Caco-2 (cell line): ENCODE results near the gene PPM1E. TPM values are rescaled to one million over a fixed set of nuclear protein-coding genes. Genes with fewer than 3 reads are reported as not detected.

Source experiments
- BruUV-seq: library from RNA; stranded (reverse); fragments of 400-500 nt; replicated peaks from 2 replicates; lab custom pipeline; 2021; lab: Mats Ljungman, UMichigan
- CTCF ChIA-PET: fragments of 300-600 bp; sonication (Branson Sonifier 250); formaldehyde crosslinking; loops from one replicate; lab custom pipeline; 2022; ENCODE audit warnings: antibody characterized with exemption; lab: Charles Lee
- POLR2A ChIA-PET: fragments of 300-600 bp; sonication (Branson Sonifier 250); formaldehyde crosslinking; loops from one replicate; lab custom pipeline; 2022; ENCODE audit warnings: antibody characterized with exemption; lab: Charles Lee
- DNase-seq, 2 experiments: peaks; one replicate each; pipeline versions ENCODE4 v3.0.0 to v3.0.0-alpha.2; 2020 to 2022
- H3K27me3 ChIP-seq: replicated peaks from 2 replicates; pipeline ENCODE4 v1.6.0; 2011; ENCODE audit warnings: low read length; ENCODE audit not compliant: control insufficient read depth, insufficient read depth
- H3K36me3 ChIP-seq: 2 replicates; pipeline ENCODE4 v1.5.1; 2011; ENCODE audit warnings: low read length; ENCODE audit not compliant: control insufficient read depth, insufficient read depth
- H3K4me1 ChIP-seq: fragments of 250-450 bp; sonication (Bioruptor Pico); 2 replicates; pipeline ENCODE4 v1.5.1; 2020; ENCODE audit warnings: mild to moderate bottlenecking
- H3K4me3 ChIP-seq: 2 replicates; pipeline ENCODE4 v1.5.1; 2011; ENCODE audit warnings: low read depth, mild to moderate bottlenecking, control low read depth, low read length
- H3K9me3 ChIP-seq: fragments of 250-450 bp; sonication (Bioruptor Pico); 2 replicates; pipeline ENCODE4 v1.5.1; 2020; ENCODE audit warnings: mild to moderate bottlenecking, moderate library complexity
- H3K27ac Mint-ChIP-seq: one replicate; pipeline ENCODE4 v1.8.0; 2022; ENCODE audit warnings: mixed read lengths; ENCODE audit not compliant: unreplicated experiment
- H3K27me3 Mint-ChIP-seq: one replicate; pipeline ENCODE4 v1.8.0; 2022; ENCODE audit warnings: mixed read lengths; ENCODE audit not compliant: insufficient read depth, unreplicated experiment
- H3K36me3 Mint-ChIP-seq: one replicate; pipeline ENCODE4 v1.8.0; 2022; ENCODE audit warnings: mild to moderate bottlenecking, mixed read lengths; ENCODE audit not compliant: insufficient read depth, unreplicated experiment
- H3K4me1 Mint-ChIP-seq: one replicate; pipeline ENCODE4 v1.8.0; 2022; ENCODE audit warnings: low read depth, mixed read lengths; ENCODE audit not compliant: unreplicated experiment
- H3K4me3 Mint-ChIP-seq: one replicate; pipeline ENCODE4 v1.8.0; 2022; ENCODE audit warnings: mild to moderate bottlenecking, moderate library complexity, mixed read lengths; ENCODE audit not compliant: unreplicated experiment
- H3K9me3 Mint-ChIP-seq: one replicate; pipeline ENCODE4 v1.8.0; 2022; ENCODE audit warnings: mixed read lengths; ENCODE audit not compliant: unreplicated experiment
- CTCF ChIP-seq, 2 experiments: fragments of 200-600 bp in 1 of 2; IDR thresholded peaks; 1 replicate in 1 of 2; 2 replicates in 1 of 2; pipeline versions ENCODE4 v1.5.1 to v1.8.0; 2011 to 2022; ENCODE audit warnings: antibody characterized with exemption in 1 of 2, control low read depth in 1 of 2, inconsistent platforms in 1 of 2, low read depth in 1 of 2, low read length in 1 of 2, mild to moderate bottlenecking in 1 of 2, moderate library complexity in 1 of 2; ENCODE audit not compliant: insufficient read depth in 1 of 2, severe bottlenecking in 1 of 2, unreplicated experiment in 1 of 2
- intact Hi-C: fragments of 100-400 bp; cut with micrococcal nuclease; formaldehyde crosslinking; loops from one replicate; pipeline ENCODE4 v1.10.0; 2022; ENCODE audit not compliant: unreplicated experiment
- total RNA-seq: library from RNA; stranded (reverse); gene quantifications from 2 replicates; pipeline ENCODE4 v1.2.3, GENCODE V29; 2022

PPM1E gene
- total RNA-seq, 1 experiment from 2014 or later = 0.09 TPM

- Mint-ChIP-seq H3K9me3 (no peaks in the 10 kb centered on the region), H3K36me3 (no peaks in the 10 kb centered on the region), H3K4me3 (no peak overlapping the region), H3K4me1 (peaks cover 5% of the 10 kb centered on the region), H3K27ac (no peak overlapping the region), H3K27me3 (peaks cover 13% of the 10 kb centered on the region)
- Histone ChIP-seq H3K4me1 (no peaks in the 10 kb centered on the region), H3K4me3 (no peak overlapping the region), H3K36me3 (no peaks in the 10 kb centered on the region), H3K9me3 (no peaks in the 10 kb centered on the region), H3K27me3 (no peaks in the 10 kb centered on the region)
- intact Hi-C loops = no loop called here
- BruUV-seq = no TSS peak
- ChIA-PET CTCF (no interaction called here), POLR2A (no interaction called here)
- DNase-seq = no peak
- TF ChIP-seq CTCF (IDR thresholded peaks at IDR 0.05; ENCODE audit: insufficient read depth in 1 of 2, low read depth in 1 of 2, low read length in 1 of 2, severe bottlenecking in 1 of 2, unreplicated experiment in 1 of 2) = no peak
Observed at GRCh38 chr17:58753026-58753425, 2.6 kb upstream of the PPM1E start.

- peak overlapping the region; percentile 76 for H3K4me3 Mint-ChIP-seq
- no peak for DNase-seq
- TF ChIP-seq CTCF (IDR thresholded peaks at IDR 0.05; ENCODE audit: insufficient read depth in 1 of 2, low read depth in 1 of 2, low read length in 1 of 2, severe bottlenecking in 1 of 2, unreplicated experiment in 1 of 2) = no peak
- no peaks in the 10 kb centered on the region for H3K9me3 ChIP-seq
- ChIA-PET POLR2A (no interaction called here), CTCF (interaction anchor here (1.4 kb wide), 1 partner anchor 250 kb away, joined by 4 read pairs; no protein-coding TSS in a partner anchor)
- peaks cover 5% of the 10 kb centered on the region for H3K4me1 Mint-ChIP-seq
- intact Hi-C loops = no loop called here
- H3K36me3 Mint-ChIP-seq = no peaks in the 10 kb centered on the region
- peak overlapping the region; percentile 62 for H3K4me3 ChIP-seq
- H3K27ac Mint-ChIP-seq = no peak overlapping the region
- peaks cover 15% of the 10 kb centered on the region for H3K27me3 Mint-ChIP-seq
- no peaks in the 10 kb centered on the region for H3K4me1 ChIP-seq
- no TSS peak for BruUV-seq
- no peaks in the 10 kb centered on the region for H3K36me3 ChIP-seq
- no peaks in the 10 kb centered on the region; the same call in 1 of the 2 replicates for H3K27me3 ChIP-seq
- no peaks in the 10 kb centered on the region for H3K9me3 Mint-ChIP-seq
Observed at GRCh38 chr17:58755269-58755576, 431 bp upstream of the PPM1E start.

GRCh38 chr17:58756246-58757161 lies 850 bp downstream of the PPM1E start:
- no peak for DNase-seq
- no peaks in the 10 kb centered on the region for H3K9me3 Mint-ChIP-seq
- no peaks in the 10 kb centered on the region; the same call in 1 of the 2 replicates for H3K27me3 ChIP-seq
- intact Hi-C loops = no loop called here
- peak overlapping the region; percentile 76 for H3K4me3 Mint-ChIP-seq
- peaks cover 21% of the 10 kb centered on the region for H3K27me3 Mint-ChIP-seq
- H3K36me3 ChIP-seq = no peaks in the 10 kb centered on the region
- peak overlapping the region; percentile 62 for H3K4me3 ChIP-seq
- peak overlapping the region; percentile 20 for H3K27ac Mint-ChIP-seq
- H3K9me3 ChIP-seq = no peaks in the 10 kb centered on the region
- H3K4me1 Mint-ChIP-seq = peaks cover 5% of the 10 kb centered on the region
- ChIA-PET POLR2A (no interaction called here), CTCF (interaction anchor here (0.5 to 1.4 kb wide), 2 partner anchors 248 to 1014 kb away, joined by 3 to 4 read pairs; no protein-coding TSS in a partner anchor)
- no peak for TF ChIP-seq CTCF (IDR thresholded peaks at IDR 0.05; ENCODE audit: insufficient read depth in 1 of 2, low read depth in 1 of 2, low read length in 1 of 2, severe bottlenecking in 1 of 2, unreplicated experiment in 1 of 2)
- no peaks in the 10 kb centered on the region for H3K36me3 Mint-ChIP-seq
- H3K4me1 ChIP-seq = no peaks in the 10 kb centered on the region
- no TSS peak for BruUV-seq
